ENCODE measurements around the gene PSAP. TPM values are rescaled to one million over a fixed set of nuclear protein-coding genes. Genes with fewer than 3 reads are reported as not detected.
A peak's percentile ranks its signal among the peaks of the same experiment; 100 is the strongest.
"Not testable (repeated sequence)": the region's sequence is repeated elsewhere in the genome, so short reads cannot be mapped to it uniquely, and the experiment has no call there.

PSAP gene
- total RNA-seq, 1 experiment from 2014 or later, result 1,316 TPM

DNA sequence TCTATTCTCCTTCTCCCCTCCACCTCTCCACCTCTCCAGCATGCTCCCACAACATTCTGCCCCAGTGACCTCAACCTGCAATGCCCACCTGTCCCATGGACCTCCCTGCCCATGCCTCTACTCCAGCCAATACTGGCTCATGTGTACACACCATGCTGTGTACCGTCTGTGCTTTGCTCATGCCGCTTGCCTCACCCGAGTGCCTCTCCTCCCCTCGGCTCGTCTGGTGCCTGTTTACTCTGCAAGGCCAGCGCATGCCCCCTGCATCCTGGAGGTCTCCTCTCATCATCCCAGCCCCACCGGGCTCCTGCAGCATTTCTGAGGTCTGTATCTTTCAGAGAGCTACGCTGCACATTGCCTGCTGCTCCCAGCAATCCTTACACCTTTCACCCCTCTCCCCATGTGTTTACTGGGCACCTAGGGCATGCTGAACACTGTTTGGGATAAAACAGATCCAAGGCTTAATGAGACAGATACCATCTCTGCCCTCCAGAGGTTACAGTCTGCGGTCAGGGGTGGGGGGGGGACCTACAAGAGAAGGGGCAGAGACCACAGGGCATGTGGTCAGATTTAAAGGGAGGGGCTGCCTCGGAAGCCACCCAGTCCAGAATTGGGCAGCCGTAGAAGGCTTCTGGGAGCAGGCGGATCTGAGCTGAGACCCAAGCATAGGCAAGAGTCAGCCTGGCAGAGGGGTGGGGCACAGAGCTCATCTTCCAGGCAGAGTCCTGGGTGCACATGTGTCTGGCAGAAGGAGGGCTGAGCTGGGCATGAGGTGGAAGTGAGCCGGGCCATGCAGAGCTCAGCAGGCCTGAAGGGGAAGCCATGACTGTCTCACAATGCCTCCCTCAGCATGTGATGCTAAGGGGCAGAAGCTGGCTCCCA is 29.6 kb upstream of the PSAP start:
- H3K4me1 Mint-ChIP-seq (ENCODE audit: low read depth, unreplicated experiment), result peaks cover 6% of the 10 kb centered on the region
- no peak for DNase-seq
- no peak overlapping the region for H3K4me3 Mint-ChIP-seq (ENCODE audit: unreplicated experiment)
- no peaks in the 10 kb centered on the region for H3K27me3 Mint-ChIP-seq (ENCODE audit: insufficient read depth, unreplicated experiment)
- 0 out of 2 replicates have a peak, but pooled peaks cover 3% of the 10 kb centered on the region for H3K4me1 ChIP-seq
- H3K9me3 Mint-ChIP-seq (ENCODE audit: unreplicated experiment), result no peaks in the 10 kb centered on the region
- no TSS peak for BruUV-seq (replicated peaks)
- H3K36me3 ChIP-seq (ENCODE audit: control insufficient read depth, insufficient read depth, low read length), result no peaks in the 10 kb centered on the region
- CTCF ChIA-PET, result interaction anchor here (0.5 to 2.2 kb wide), 3 partner anchors 16 to 439 kb away, joined by 3 to 7 read pairs (median 5); no protein-coding TSS in a partner anchor
- TF ChIP-seq, protein P1, sequence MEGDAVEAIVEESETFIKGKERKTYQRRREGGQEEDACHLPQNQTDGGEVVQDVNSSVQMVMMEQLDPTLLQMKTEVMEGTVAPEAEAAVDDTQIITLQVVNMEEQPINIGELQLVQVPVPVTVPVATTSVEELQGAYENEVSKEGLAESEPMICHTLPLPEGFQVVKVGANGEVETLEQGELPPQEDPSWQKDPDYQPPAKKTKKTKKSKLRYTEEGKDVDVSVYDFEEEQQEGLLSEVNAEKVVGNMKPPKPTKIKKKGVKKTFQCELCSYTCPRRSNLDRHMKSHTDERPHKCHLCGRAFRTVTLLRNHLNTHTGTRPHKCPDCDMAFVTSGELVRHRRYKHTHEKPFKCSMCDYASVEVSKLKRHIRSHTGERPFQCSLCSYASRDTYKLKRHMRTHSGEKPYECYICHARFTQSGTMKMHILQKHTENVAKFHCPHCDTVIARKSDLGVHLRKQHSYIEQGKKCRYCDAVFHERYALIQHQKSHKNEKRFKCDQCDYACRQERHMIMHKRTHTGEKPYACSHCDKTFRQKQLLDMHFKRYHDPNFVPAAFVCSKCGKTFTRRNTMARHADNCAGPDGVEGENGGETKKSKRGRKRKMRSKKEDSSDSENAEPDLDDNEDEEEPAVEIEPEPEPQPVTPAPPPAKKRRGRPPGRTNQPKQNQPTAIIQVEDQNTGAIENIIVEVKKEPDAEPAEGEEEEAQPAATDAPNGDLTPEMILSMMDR (IDR thresholded peaks at IDR 0.05; ENCODE audit: insufficient read depth in 1 of 2, low read depth in 1 of 2, low read length in 1 of 2, severe bottlenecking in 1 of 2, unreplicated experiment in 1 of 2), result no peak
- no peaks in the 10 kb centered on the region for H3K36me3 Mint-ChIP-seq (ENCODE audit: insufficient read depth, unreplicated experiment)
- H3K27me3 ChIP-seq (replicated peaks; ENCODE audit: control insufficient read depth, insufficient read depth, low read length), result no peaks in the 10 kb centered on the region
- POLR2A ChIA-PET, result no interaction called here
- intact Hi-C loops (cut with micrococcal nuclease; ENCODE audit: unreplicated experiment), result no loop called here
- peak overlapping the region; percentile 48 for H3K27ac Mint-ChIP-seq (ENCODE audit: unreplicated experiment)
- no peak overlapping the region for H3K4me3 ChIP-seq (ENCODE audit: low read depth, low read length)
- H3K9me3 ChIP-seq, result no peaks in the 10 kb centered on the region

DNA sequence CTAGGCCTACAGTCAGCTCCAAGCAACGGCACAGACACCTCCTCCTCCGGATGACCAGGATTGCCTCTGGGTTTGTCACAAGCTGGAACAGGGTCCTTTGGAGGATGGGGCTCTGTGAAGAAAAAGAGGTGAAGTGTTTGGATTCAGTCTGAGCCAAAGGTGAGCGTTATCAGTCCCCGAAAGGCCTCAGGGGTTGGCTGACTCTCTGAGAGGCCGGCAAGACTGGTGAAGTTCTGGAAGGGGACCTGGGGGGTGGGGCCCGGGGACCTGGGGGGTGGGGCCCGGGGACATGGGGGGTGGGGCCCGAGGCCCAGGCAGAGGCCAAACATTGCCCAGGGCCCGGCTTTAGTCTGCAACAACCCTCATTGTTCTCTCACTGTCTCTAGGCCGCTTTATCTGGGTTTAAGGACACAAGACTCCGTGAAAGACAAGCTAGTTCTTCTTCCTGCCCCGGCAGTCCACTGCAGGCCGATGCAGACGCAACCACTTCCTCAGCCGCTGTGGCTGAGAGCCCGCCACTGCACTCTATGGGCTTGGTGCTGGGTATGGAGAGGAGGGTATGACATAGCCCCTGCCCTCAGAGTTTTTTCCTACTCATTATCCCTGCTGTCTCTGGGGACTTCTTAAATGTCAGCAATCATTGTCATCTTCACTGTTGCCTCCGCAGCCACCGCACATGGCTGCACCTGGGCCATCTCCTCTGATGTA is 27.4 kb upstream of the PSAP start:
- CTCF ChIA-PET, result interaction anchor here (0.9 to 1.0 kb wide), 4 partner anchors 18 to 170 kb away, joined by 3 to 13 read pairs (median 3); no protein-coding TSS in a partner anchor
- Histone ChIP-seq H3K36me3 (ENCODE audit: control insufficient read depth, insufficient read depth, low read length) (no peaks in the 10 kb centered on the region), H3K4me3 (ENCODE audit: low read depth, low read length) (no peak overlapping the region), H3K27me3 (replicated peaks; ENCODE audit: control insufficient read depth, insufficient read depth, low read length) (no peaks in the 10 kb centered on the region), H3K4me1 (0 out of 2 replicates have a peak, but pooled peaks cover 6% of the 10 kb centered on the region), H3K9me3 (no peaks in the 10 kb centered on the region)
- H3K27me3 Mint-ChIP-seq (ENCODE audit: insufficient read depth, unreplicated experiment), result no peaks in the 10 kb centered on the region
- no peaks in the 10 kb centered on the region for H3K4me1 Mint-ChIP-seq (ENCODE audit: low read depth, unreplicated experiment)
- no peak overlapping the region for H3K4me3 Mint-ChIP-seq (ENCODE audit: unreplicated experiment)
- TF ChIP-seq, protein P1 (IDR thresholded peaks at IDR 0.05; ENCODE audit: insufficient read depth in 1 of 2, low read depth in 1 of 2, low read length in 1 of 2, severe bottlenecking in 1 of 2, unreplicated experiment in 1 of 2), result no peak
- H3K27ac Mint-ChIP-seq (ENCODE audit: unreplicated experiment), result no peak overlapping the region
- POLR2A ChIA-PET, result no interaction called here
- H3K9me3 Mint-ChIP-seq (ENCODE audit: unreplicated experiment), result no peaks in the 10 kb centered on the region
- peak in 1 of 2 experiments; percentile 64 for DNase-seq
- intact Hi-C loops (cut with micrococcal nuclease; ENCODE audit: unreplicated experiment), result no loop called here
- no peaks in the 10 kb centered on the region for H3K36me3 Mint-ChIP-seq (ENCODE audit: insufficient read depth, unreplicated experiment)
- no TSS peak for BruUV-seq (replicated peaks)

DNA sequence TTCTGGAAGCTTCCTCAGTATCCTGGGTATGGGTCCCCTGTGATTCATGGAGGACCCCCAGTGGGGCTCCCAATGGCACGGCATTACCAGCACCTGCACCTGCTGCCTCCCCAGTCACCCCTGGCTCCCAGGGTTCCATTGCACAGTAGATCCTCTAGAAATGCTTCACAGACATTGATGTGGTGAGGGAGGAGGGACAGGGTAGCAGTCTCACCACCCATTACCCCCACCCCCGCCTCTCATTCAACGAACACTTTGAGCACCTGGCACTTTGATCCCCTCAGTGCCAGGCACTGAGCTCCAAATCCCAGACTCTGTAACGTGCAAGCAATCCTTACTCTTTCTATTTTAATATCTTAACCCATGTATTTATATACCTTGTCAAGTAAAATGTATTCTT is 26.8 kb upstream of the PSAP start:
- H3K9me3 Mint-ChIP-seq (ENCODE audit: unreplicated experiment), result no peaks in the 10 kb centered on the region
- H3K27me3 Mint-ChIP-seq (ENCODE audit: insufficient read depth, unreplicated experiment), result no peaks in the 10 kb centered on the region
- no peak for DNase-seq
- Histone ChIP-seq H3K27me3 (replicated peaks; ENCODE audit: control insufficient read depth, insufficient read depth, low read length) (no peaks in the 10 kb centered on the region), H3K9me3 (no peaks in the 10 kb centered on the region), H3K4me3 (ENCODE audit: low read depth, low read length) (no peak overlapping the region), H3K36me3 (ENCODE audit: control insufficient read depth, insufficient read depth, low read length) (no peaks in the 10 kb centered on the region), H3K4me1 (0 out of 2 replicates have a peak, but pooled peaks cover 6% of the 10 kb centered on the region)
- intact Hi-C loops (cut with micrococcal nuclease; ENCODE audit: unreplicated experiment), result no loop called here
- H3K36me3 Mint-ChIP-seq (ENCODE audit: insufficient read depth, unreplicated experiment), result no peaks in the 10 kb centered on the region
- H3K4me3 Mint-ChIP-seq (ENCODE audit: unreplicated experiment), result no peak overlapping the region
- ChIA-PET CTCF (interaction anchor here (0.9 to 1.0 kb wide), 3 partner anchors 24 to 171 kb away, joined by 3 to 13 read pairs (median 3); no protein-coding TSS in a partner anchor), POLR2A (no interaction called here)
- no peak overlapping the region for H3K27ac Mint-ChIP-seq (ENCODE audit: unreplicated experiment)
- no peaks in the 10 kb centered on the region for H3K4me1 Mint-ChIP-seq (ENCODE audit: low read depth, unreplicated experiment)
- BruUV-seq (replicated peaks), result no TSS peak
- TF ChIP-seq, protein P1 (IDR thresholded peaks at IDR 0.05; ENCODE audit: insufficient read depth in 1 of 2, low read depth in 1 of 2, low read length in 1 of 2, severe bottlenecking in 1 of 2, unreplicated experiment in 1 of 2), result no peak

DNA sequence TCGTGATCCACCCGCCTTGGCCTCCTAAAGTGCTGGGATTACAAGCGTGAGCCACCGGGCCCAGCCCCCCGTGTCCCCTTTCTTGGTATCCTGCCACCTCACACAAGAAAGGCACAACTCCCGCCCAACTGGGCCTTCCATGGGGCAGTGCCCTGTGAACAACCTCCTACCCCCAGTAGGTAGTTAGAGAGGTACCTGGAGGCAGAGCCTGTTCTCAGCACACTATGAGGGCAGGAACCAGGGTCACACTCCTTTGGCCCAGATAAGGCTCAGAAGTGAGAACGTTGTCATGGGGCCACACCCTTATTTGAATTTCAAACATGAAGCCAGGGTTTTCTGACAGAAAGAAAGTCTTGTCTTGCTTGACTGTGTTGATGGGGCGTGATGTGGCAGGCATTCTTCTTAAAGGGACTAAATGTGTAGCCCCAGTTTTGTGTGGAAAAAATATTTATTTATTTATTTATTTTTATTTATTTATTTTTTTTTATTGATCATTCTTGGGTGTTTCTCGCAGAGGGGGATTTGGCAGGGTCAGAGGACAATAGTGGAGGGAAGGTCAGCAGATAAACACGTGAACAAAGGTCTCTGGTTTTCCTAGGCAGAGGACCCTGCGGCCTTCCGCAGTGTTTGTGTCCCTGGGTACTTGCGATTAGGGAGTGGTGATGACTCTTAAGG is 23.8 kb upstream of the PSAP start:
- DNase-seq; H3K27ac Mint-ChIP-seq (ENCODE audit: unreplicated experiment); H3K27me3 ChIP-seq (replicated peaks; ENCODE audit: control insufficient read depth, insufficient read depth, low read length); H3K4me3 Mint-ChIP-seq (ENCODE audit: unreplicated experiment); H3K36me3 Mint-ChIP-seq (ENCODE audit: insufficient read depth, unreplicated experiment); CTCF ChIA-PET; H3K36me3 ChIP-seq (ENCODE audit: control insufficient read depth, insufficient read depth, low read length); BruUV-seq (replicated peaks); H3K9me3 ChIP-seq; H3K27me3 Mint-ChIP-seq (ENCODE audit: insufficient read depth, unreplicated experiment); H3K4me3 ChIP-seq (ENCODE audit: low read depth, low read length); intact Hi-C loops (cut with micrococcal nuclease; ENCODE audit: unreplicated experiment); H3K4me1 Mint-ChIP-seq (ENCODE audit: low read depth, unreplicated experiment); H3K9me3 Mint-ChIP-seq (ENCODE audit: unreplicated experiment); H3K4me1 ChIP-seq; POLR2A ChIA-PET: not testable (repeated sequence)
